Activated CD4-positive, CD25-positive, alpha-beta regulatory T cell treated with anti-CD3 and anti-CD28 coated beads, Interleukin-2, amount 50 U/mL, for 72 hours (primary cell): ENCODE measurements around the gene KCTD21.
"Not testable (repeated sequence)": the region's sequence is repeated elsewhere in the genome, so short reads cannot be mapped to it uniquely, and the experiment has no call there.

Source experiments
- DNase-seq: peaks from one replicate; pipeline ENCODE4 v3.0.0; 2021

KCTD21 gene

GRCh38 chr11:78188286-78189173 is at the start of gene KCTD21, which contains the start of gene USP35:
Gene KCTD21, minus strand, starts transcription at chr11:78188626. Its CDS starts 14,072 bp downstream, at chr11:78174554.
Gene USP35, plus strand, starts transcription at chr11:78188919. Its CDS starts 7,327 bp downstream, at chr11:78196246.
- DNase-seq = peak; percentile 94

- DNase-seq = no peak
These were observed 49.0 kb upstream of the KCTD21 start for GRCh38 chr11:78237293-78238046.

- no peak for DNase-seq
These were observed 45.6 kb upstream of the KCTD21 start for GRCh38 chr11:78234006-78234405.

GRCh38 chr11:78233046-78233445 is 44.6 kb upstream of the KCTD21 start:
- DNase-seq = not testable (repeated sequence)

- DNase-seq = no peak
These were observed 43.6 kb upstream of the KCTD21 start for GRCh38 chr11:78231962-78232501.

GRCh38 chr11:78230161-78230877 is 41.9 kb upstream of the KCTD21 start:
- DNase-seq = no peak

- no peak for DNase-seq
These were observed 40.7 kb upstream of the KCTD21 start for GRCh38 chr11:78229106-78229505.

GRCh38 chr11:78228467-78228866 is 40.0 kb upstream of the KCTD21 start:
- DNase-seq = no peak

GRCh38 chr11:78227921-78228320 is 39.5 kb upstream of the KCTD21 start:
- DNase-seq = no peak

- no peak for DNase-seq
These were observed 38.6 kb upstream of the KCTD21 start for GRCh38 chr11:78226684-78227680.

- no peak for DNase-seq
These were observed 36.5 kb upstream of the KCTD21 start for GRCh38 chr11:78224906-78225420.

- no peak for DNase-seq
These were observed 36.1 kb upstream of the KCTD21 start for GRCh38 chr11:78224506-78224905.

GRCh38 chr11:78223320-78223954 is 35.0 kb upstream of the KCTD21 start:
- DNase-seq = no peak

- not testable (repeated sequence) for DNase-seq
These were observed 34.3 kb upstream of the KCTD21 start for GRCh38 chr11:78222726-78223125.

GRCh38 chr11:78221396-78222315 is 33.2 kb upstream of the KCTD21 start:
- DNase-seq = no peak

GRCh38 chr11:78220218-78221157 is 32.1 kb upstream of the KCTD21 start:
- DNase-seq = no peak

GRCh38 chr11:78219493-78220217 is 31.2 kb upstream of the KCTD21 start:
- DNase-seq = no peak
